Sigmoid colon (tissue), 7 donors: ENCODE measurements around the gene FRY. TPM values are rescaled to one million over a fixed set of nuclear protein-coding genes. Genes with fewer than 3 reads are reported as not detected.

Experiments
- DNase-seq: peaks from one replicate; pipeline ENCODE4 v3.0.0-alpha.2; 2019
- H3K27ac ChIP-seq, 4 donors: fragments of 200-600 bp; sonication (generic); one replicate each; pipeline ENCODE4 v1.5.1; 2016 to 2019; ENCODE audit warnings: mild to moderate bottlenecking in 1 of 4
- H3K27me3 ChIP-seq, 3 donors: fragments of 200-600 bp; sonication (generic); one replicate each; pipeline ENCODE4 v1.5.1; 2019; ENCODE audit warnings: mild to moderate bottlenecking in 1 of 3
- H3K36me3 ChIP-seq, 4 donors: fragments of 200-600 bp; sonication (generic); one replicate each; pipeline ENCODE4 v1.5.1; 2016 to 2019
- H3K4me1 ChIP-seq, 4 donors: fragments of 200-600 bp; sonication (generic); one replicate each; pipeline ENCODE4 v1.5.1; 2017 to 2019
- H3K4me3 ChIP-seq, 4 donors: fragments of 200-600 bp; sonication (generic); one replicate each; pipeline ENCODE4 v1.5.1; 2017 to 2019; ENCODE audit warnings: mild to moderate bottlenecking in 2 of 4, moderate library complexity in 1 of 4
- H3K9me3 ChIP-seq, 4 donors: fragments of 200-600 bp in 3 of 4; sonication (generic) in 3 of 4; one replicate each; pipeline versions ENCODE4 v1.5.1 to v1.6.1; 2013 to 2019
- EP300 ChIP-seq, 4 donors: sonication (generic); formaldehyde crosslinking; IDR thresholded peaks; one replicate each; pipeline ENCODE4 v1.6.1; 2017; ENCODE audit warnings: antibody characterized with exemption in 4 of 4
- POLR2A ChIP-seq, 2 donors: fragments of 450-650 bp; IDR thresholded peaks; one replicate each; pipeline ENCODE4 v1.6.1; 2016; ENCODE audit warnings: antibody characterized with exemption in 2 of 2, mild to moderate bottlenecking in 2 of 2, moderate library complexity in 2 of 2
- POLR2AphosphoS5 ChIP-seq, 4 donors: sonication (generic); formaldehyde crosslinking; IDR thresholded peaks; one replicate each; pipeline ENCODE4 v1.6.1; 2017; ENCODE audit warnings: antibody characterized with exemption in 4 of 4
- WGBS, 2 donors: extraction: QIAGEN DNeasy Blood & Tissue Kit; methylation state at CpG; one replicate each; pipeline ENCODE4 v1.1.7; 2013; 5-methylcytosine and 5-hydroxymethylcytosine counted together
- intact Hi-C: fragments of 100-400 bp; cut with DNase I; formaldehyde crosslinking; loops from one replicate; pipeline ENCODE4 v1.15.1; 2023
- polyA plus RNA-seq, 3 donors: library from polyadenylated mRNA; stranded (reverse); fragments of 200-250 nt; gene quantifications; one replicate each; pipeline ENCODE4 v1.2.3, GENCODE V29; 2013
- total RNA-seq, 4 donors: library from RNA; depleted of rRNA; stranded (reverse); fragments of >200 nt; gene quantifications; one replicate each; pipeline ENCODE4 v1.1.0, GENCODE V29; 2016
- TF ChIP-seq, protein P1 (sequence below), 4 experiments: fragments of 450-650 bp in 3 of 4; fragments of 200-600 bp in 1 of 4; IDR thresholded peaks; one replicate each; pipeline ENCODE4 v1.5.1; 2016 to 2019; ENCODE audit warnings: antibody characterized with exemption in 4 of 4, mild to moderate bottlenecking in 3 of 4, moderate library complexity in 2 of 4
- donor health status: healthy with polysubstance abuse.
- donor health status: Bipolar disorder and iron deficiency.
- donor health status: healthy.

The FRY gene
- total and polyA plus RNA-seq, 7 donors = 1.4 to 118 (median 26.7) TPM

- Histone ChIP-seq H3K4me3 (no peak overlapping the region), H3K27me3 (no peaks in the 10 kb centered on the region), H3K9me3 (no peaks in the 10 kb centered on the region), H3K27ac (no peak overlapping the region), H3K36me3 (peaks cover 0 to 5% (median 2%) of the 10 kb centered on the region in 4 donors), H3K4me1 (peaks cover 0 to 28% (median 7%) of the 10 kb centered on the region in 4 donors)
- TF ChIP-seq POLR2AphosphoS5 (IDR thresholded peaks at IDR 0.05) (no peak), POLR2A (IDR thresholded peaks at IDR 0.05) (no peak), EP300 (IDR thresholded peaks at IDR 0.05) (no peak)
- TF ChIP-seq, protein P1, sequence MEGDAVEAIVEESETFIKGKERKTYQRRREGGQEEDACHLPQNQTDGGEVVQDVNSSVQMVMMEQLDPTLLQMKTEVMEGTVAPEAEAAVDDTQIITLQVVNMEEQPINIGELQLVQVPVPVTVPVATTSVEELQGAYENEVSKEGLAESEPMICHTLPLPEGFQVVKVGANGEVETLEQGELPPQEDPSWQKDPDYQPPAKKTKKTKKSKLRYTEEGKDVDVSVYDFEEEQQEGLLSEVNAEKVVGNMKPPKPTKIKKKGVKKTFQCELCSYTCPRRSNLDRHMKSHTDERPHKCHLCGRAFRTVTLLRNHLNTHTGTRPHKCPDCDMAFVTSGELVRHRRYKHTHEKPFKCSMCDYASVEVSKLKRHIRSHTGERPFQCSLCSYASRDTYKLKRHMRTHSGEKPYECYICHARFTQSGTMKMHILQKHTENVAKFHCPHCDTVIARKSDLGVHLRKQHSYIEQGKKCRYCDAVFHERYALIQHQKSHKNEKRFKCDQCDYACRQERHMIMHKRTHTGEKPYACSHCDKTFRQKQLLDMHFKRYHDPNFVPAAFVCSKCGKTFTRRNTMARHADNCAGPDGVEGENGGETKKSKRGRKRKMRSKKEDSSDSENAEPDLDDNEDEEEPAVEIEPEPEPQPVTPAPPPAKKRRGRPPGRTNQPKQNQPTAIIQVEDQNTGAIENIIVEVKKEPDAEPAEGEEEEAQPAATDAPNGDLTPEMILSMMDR (IDR thresholded peaks at IDR 0.05) = no peak
- DNase-seq = no peak
- 58 to 76% methylated on average over 2 of the region's 2 CpGs for WGBS, 2 donors
- intact Hi-C loops = no loop called here
Measured at GRCh38 chr13:32075170-32075851, 43.7 kb downstream of the FRY start.

- TF ChIP-seq, protein P1 (IDR thresholded peaks at IDR 0.05) = no peak
- TF ChIP-seq POLR2A (IDR thresholded peaks at IDR 0.05) (no peak), POLR2AphosphoS5 (IDR thresholded peaks at IDR 0.05) (no peak), EP300 (IDR thresholded peaks at IDR 0.05) (no peak)
Measured at GRCh38 chr13:32079587-32079986, 48.0 kb downstream of the FRY start.

GRCh38 chr13:32080328-32080744, 48.8 kb downstream of the FRY start:
- H3K4me1 ChIP-seq = peaks cover 0 to 10% (median 0%) of the 10 kb centered on the region in 4 donors
- H3K36me3 ChIP-seq = peaks cover 0 to 9% (median 2%) of the 10 kb centered on the region in 4 donors
- intact Hi-C loops = no loop called here
- WGBS, 2 donors = 17 to 44% methylated on average over 1 of the region's 1 CpG
- TF ChIP-seq, protein P1 (IDR thresholded peaks at IDR 0.05) = no peak
- no peak for TF ChIP-seq EP300 (IDR thresholded peaks at IDR 0.05)
- TF ChIP-seq POLR2AphosphoS5 (IDR thresholded peaks at IDR 0.05) = no peak
- TF ChIP-seq POLR2A (IDR thresholded peaks at IDR 0.05) = no peak
- no peak overlapping the region for H3K4me3 ChIP-seq
- no peak for DNase-seq
- H3K9me3 ChIP-seq = no peaks in the 10 kb centered on the region
- no peak overlapping the region for H3K27ac ChIP-seq
- no peaks in the 10 kb centered on the region for H3K27me3 ChIP-seq

More at GRCh38 chr13:32079587-32079986, 48.0 kb downstream of the FRY start:
- no peak for DNase-seq
- no peak overlapping the region for H3K4me3 ChIP-seq
- intact Hi-C loops = no loop called here
- H3K36me3 ChIP-seq = peaks cover 0 to 9% (median 2%) of the 10 kb centered on the region in 4 donors
- no peaks in the 10 kb centered on the region for H3K9me3 ChIP-seq
- H3K4me1 ChIP-seq = peaks cover 0 to 10% (median 0%) of the 10 kb centered on the region in 4 donors
- WGBS, 2 donors = 19 to 62% methylated on average over 3 of the region's 3 CpGs
- no peak overlapping the region for H3K27ac ChIP-seq
- no peaks in the 10 kb centered on the region for H3K27me3 ChIP-seq

DNA sequence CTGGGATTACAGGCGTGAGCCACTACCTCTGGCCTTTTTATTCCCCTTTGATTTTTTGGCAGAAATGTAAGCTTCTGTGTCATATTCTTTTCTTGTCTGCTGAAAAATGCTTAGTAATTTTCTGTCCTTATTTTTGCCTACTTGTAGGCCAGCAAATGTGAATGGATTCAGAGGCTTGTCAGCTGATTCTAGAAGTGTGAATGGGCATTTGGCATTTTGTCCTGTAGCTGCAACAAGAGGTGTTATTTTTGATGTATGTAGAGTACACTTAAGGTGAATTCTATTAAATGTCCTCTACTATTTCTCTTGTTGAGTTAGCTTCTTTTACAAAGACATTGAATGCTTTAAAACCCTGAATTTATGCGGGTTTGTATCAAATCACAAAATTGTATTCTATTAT, 50.0 kb downstream of the FRY start:
- WGBS, 2 donors = 94 to 97% methylated on average over 2 of the region's 2 CpGs
- intact Hi-C loops = no loop called here
- Histone ChIP-seq H3K4me1 (peaks cover 0 to 19% (median 10%) of the 10 kb centered on the region in 4 donors), H3K27me3 (no peaks in the 10 kb centered on the region), H3K36me3 (peaks cover 0 to 9% (median 2%) of the 10 kb centered on the region in 4 donors), H3K27ac (no peak overlapping the region), H3K9me3 (no peaks in the 10 kb centered on the region), H3K4me3 (no peak overlapping the region)
- no peak for DNase-seq
- TF ChIP-seq, protein P1 (IDR thresholded peaks at IDR 0.05) = no peak
- TF ChIP-seq POLR2AphosphoS5 (IDR thresholded peaks at IDR 0.05) (no peak), EP300 (IDR thresholded peaks at IDR 0.05) (no peak)
